RKO (cell line): ENCODE results near the gene TAF4.

ENCODE experiments used
- DNase-seq: peaks from one replicate; pipeline ENCODE4 v3.0.0-alpha.2; 2016; ENCODE audit warnings: low spot score

The TAF4 gene

GRCh38 chr20:62021793-62022385 lies 43.8 kb downstream of the TAF4 start:
- no peak for DNase-seq

- DNase-seq: no peak
These were observed 44.6 kb downstream of the TAF4 start for GRCh38 chr20:62020935-62021701.

- DNase-seq: no peak
These were observed 45.7 kb downstream of the TAF4 start for GRCh38 chr20:62019881-62020492.

- DNase-seq: no peak
These were observed 46.4 kb downstream of the TAF4 start for GRCh38 chr20:62019144-62019805.

- DNase-seq: no peak
These were observed 47.1 kb downstream of the TAF4 start for GRCh38 chr20:62018437-62019143.

GRCh38 chr20:62015540-62016288 lies 50.0 kb downstream of the TAF4 start:
- no peak for DNase-seq

GRCh38 chr20:62014889-62015537 lies 50.7 kb downstream of the TAF4 start:
- no peak for DNase-seq

- no peak for DNase-seq
These were observed 51.2 kb downstream of the TAF4 start for GRCh38 chr20:62014488-62014775.

- no peak for DNase-seq
These were observed 53.0 kb downstream of the TAF4 start for GRCh38 chr20:62012631-62013030.

- DNase-seq: no peak
These were observed 53.6 kb downstream of the TAF4 start for GRCh38 chr20:62011938-62012534.

- no peak for DNase-seq
These were observed 54.3 kb downstream of the TAF4 start for GRCh38 chr20:62011403-62011790.

GRCh38 chr20:62010551-62011402 lies 54.9 kb downstream of the TAF4 start:
- DNase-seq: peak; percentile 49

GRCh38 chr20:62009869-62010445 lies 55.7 kb downstream of the TAF4 start:
- DNase-seq: no peak

- DNase-seq: no peak
These were observed 56.4 kb downstream of the TAF4 start for GRCh38 chr20:62009322-62009721.

- no peak for DNase-seq
These were observed 57.0 kb downstream of the TAF4 start for GRCh38 chr20:62008643-62009183.

- no peak for DNase-seq
These were observed 58.5 kb downstream of the TAF4 start for GRCh38 chr20:62007127-62007647.

GRCh38 chr20:62006482-62006881 lies 59.2 kb downstream of the TAF4 start:
- DNase-seq: no peak

- no peak for DNase-seq
These were observed 61.1 kb downstream of the TAF4 start for GRCh38 chr20:62004614-62005013.
